GM19193 (cell line): ENCODE results near the gene DCK.

ENCODE experiments used
- POLR2A ChIP-seq: IDR thresholded peaks from 4 replicates; pipeline ENCODE4 v1.6.1; 2011; ENCODE audit not compliant: insufficient read depth, insufficient read length; ENCODE audit errors: extremely low read depth

Gene DCK

DNA sequence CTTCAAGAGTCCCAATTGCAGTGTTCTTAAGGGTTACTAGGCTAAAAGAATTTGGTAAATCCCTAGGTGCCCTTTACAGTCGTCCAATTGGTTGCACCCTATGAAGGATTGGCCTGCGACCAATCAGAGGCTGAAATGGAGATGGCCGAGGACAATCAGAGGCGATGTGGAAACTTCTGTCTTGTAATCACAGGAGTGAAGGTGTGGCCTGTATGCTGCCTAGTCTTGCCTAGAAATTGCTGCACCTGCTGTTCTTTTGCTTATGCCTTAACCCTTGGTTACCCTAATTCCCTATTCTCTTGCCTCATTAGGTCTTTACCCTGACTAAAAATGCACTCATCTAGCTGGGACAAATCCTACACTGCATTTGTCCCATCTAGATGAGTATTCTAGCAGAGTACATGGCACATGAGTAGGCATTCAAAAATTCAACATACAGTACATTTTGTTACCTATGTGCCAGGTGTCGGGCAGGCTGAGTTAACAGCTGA is 1.0 kb upstream of the DCK start:
- TF ChIP-seq POLR2A: no peak

DNA sequence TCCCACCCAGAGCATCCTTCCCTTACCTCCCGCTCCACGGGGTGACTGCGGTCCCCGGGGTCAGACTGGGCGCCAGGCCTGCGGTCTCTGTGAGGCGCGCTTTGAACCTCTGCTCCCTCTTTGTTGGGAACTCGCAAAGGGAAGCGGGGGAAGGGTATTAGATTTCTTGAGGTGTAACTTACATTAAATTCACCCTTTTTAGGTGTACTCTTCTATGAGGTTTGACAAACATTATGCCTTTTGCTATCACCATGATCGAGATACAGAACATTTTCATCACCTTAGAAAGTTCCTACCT is 569 bp downstream of the DCK start:
- TF ChIP-seq POLR2A: no peak

DNA sequence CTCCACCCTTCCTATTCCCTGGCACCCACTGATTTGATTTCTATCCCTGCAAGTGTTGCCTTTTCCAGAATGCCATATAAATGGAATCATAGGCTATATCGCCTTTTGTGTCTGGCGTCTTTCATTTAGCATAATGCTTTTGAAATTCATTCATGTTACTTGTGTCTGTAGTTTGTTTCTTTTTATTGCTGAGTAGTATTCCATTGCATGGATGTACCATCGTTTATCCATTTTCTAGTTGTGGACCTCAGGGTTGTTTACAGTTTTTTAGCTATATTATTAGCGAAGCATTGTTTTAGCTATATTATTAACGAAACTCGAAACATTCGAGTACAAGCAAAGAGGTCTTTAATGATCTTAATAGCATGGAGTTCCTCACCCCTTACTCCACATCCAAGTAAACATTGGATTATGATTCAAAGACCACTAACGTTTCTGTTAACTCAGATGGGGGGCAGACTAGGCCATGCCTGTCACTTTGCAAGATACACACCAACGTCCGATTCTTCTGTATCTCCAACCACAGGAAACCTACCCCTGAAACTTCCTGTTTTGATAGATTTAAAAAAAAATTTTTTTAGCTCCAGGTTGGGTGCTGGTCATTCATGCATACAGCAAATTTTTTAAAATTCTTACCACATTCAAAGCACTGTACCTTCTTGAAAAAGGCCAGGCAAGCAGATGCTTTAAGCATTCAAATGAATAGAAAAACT is 1.1 kb downstream of the DCK start:
- TF ChIP-seq POLR2A: no peak

DNA sequence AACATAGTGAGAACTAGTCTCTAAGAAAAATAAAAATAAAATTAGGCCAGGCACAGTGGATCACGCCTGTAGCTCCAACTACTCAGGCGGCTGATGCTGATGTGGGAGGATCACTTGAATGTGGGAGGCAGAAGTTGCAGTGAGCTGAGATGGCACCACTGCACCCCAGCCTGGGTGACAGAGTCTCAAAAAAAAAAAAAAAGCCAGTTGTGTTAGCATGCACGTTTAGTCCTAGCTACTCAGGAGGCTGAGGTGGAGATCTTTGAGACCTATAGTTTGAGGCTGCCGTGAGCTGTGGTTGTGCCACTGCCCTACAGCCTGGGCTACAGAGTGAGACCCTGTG is 2.5 kb downstream of the DCK start:
- TF ChIP-seq POLR2A: no peak

DNA sequence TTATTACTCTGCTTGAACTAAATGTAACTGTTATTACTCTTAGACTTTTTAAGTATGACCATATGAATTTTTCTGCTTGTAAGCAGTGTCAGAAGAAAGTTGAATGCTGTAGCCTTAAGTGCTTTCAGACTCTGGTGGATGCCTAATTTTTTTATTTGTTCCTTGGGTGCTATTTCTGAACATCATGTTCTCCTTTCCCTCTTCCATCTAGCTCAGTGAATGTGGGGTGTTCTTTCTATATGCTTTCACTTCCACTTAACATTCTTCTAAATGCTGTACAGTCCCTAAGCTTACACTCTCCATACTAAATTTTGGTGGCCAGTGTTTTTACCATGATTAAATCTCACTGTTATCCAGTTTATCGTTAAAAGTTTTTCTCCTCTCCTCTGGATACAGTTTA is 3.6 kb downstream of the DCK start:
- no peak for TF ChIP-seq POLR2A

DNA sequence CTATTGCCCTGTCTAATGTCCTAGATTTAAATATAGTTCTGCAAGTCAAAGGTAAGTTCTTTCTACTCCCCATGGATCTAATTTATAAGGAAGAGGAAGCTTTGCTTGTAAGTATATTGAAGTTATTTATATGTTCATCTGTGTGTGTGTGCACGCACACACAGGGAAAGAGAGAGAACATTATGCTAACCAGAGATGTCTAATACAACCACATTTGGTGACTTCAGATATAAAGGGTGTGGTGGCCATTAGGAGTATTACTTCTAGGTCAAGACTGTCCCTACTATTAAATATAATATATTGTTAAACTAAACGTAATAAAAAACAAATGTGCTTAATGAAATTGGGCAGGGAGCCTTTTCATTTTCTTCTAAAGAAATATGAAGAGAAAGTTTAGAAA is 4.1 kb downstream of the DCK start:
- no peak for TF ChIP-seq POLR2A

DNA sequence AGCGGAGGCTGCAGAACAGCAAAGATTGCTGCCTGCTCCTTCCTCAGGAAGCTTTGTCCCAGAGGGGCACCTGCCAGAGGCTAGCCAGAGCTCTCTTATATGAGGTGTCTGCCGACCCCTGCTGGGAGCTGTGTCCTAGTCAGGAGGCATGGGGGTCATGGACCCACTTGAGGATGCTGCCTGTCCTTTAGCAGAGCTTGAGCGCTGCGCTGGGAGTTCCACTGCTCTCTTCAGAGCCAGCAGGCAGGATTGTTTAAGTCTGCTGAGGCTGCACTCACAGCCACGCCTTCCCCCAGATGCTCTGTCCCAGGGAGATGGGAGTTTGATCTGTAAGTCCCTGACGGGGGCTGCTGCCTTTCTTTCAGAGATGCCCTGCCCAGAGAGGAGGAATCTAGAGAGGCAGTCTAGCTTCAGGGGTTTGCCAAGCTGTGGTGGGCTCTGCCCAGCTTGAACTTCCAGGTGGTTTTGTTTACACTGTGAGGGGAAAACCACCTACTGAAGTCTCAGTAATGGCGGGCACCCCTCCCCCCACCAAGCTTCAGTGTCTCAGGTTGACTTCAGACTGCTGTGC is 10.9 kb downstream of the DCK start:
- TF ChIP-seq POLR2A: no peak

DNA sequence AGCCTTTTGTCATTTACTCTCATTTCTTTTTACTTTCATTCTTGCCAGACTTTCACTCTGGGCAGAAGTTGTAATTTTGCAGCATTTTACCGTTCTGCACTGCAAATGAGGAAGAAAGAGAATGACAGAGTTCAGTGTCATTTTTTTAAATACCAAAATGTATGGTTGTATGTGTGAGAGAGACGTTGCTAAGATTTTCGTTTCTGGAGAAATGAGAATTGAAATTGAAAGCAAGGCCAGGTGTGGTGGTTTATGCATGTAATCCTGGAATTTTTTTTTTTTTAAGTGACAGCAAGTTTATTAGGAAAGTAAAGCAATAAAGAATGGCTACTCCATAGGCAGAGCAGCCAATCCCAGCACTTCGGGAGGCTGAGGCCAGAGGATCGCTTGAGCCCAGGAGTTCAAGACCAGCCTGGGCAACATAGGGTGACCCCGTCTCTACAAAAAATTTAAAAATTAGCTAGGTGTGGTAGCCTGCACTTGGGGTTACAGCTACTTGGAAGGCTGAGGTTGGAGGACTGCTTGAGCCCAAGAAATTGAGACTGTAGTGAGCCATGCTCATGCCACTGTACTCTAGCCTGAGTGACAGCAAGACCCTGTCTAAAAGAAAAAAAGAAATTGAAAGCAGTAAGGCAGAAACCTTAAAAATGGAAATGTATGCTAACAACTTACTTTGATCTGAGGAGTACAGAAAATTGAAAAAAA is 12.9 kb downstream of the DCK start:
- no peak for TF ChIP-seq POLR2A

DNA sequence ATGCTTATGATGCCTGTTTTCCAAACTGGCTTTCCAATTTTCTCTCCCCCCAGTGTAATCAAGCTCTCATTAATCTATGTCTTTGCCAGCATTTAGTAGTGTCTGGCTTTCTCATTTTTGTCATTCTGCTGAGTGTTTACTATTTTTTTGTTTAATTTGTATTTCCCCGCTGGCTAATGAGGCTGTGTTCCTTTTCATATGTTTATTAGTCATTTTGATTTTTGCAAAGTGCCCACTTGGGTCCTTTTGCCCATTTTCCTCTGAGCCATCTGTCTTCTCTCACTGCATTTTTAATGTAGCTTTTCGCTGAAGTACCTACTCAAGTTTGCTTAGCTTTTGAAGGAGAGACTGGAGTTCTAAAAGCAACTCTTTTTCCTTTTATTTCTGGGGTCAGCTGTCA is 14.7 kb downstream of the DCK start:
- TF ChIP-seq POLR2A: no peak

DNA sequence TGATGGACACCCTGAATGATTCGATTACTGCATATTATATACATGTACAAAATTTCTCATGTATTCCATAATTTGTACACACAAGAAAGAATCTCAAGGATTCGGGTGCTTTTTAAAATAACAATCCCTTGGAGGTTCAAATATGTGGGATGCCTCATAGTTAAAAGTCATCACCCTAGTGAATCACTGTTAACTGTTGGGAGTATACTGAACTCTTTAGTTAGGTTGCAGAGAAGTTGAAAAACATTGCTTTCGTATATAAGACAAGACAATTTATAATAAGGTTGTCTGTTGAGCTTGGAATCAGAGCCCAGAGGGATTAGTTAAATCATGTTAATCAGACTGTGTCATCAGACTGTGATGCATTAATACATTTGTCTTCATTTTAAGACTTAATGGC is 15.6 kb downstream of the DCK start:
- no peak for TF ChIP-seq POLR2A

DNA sequence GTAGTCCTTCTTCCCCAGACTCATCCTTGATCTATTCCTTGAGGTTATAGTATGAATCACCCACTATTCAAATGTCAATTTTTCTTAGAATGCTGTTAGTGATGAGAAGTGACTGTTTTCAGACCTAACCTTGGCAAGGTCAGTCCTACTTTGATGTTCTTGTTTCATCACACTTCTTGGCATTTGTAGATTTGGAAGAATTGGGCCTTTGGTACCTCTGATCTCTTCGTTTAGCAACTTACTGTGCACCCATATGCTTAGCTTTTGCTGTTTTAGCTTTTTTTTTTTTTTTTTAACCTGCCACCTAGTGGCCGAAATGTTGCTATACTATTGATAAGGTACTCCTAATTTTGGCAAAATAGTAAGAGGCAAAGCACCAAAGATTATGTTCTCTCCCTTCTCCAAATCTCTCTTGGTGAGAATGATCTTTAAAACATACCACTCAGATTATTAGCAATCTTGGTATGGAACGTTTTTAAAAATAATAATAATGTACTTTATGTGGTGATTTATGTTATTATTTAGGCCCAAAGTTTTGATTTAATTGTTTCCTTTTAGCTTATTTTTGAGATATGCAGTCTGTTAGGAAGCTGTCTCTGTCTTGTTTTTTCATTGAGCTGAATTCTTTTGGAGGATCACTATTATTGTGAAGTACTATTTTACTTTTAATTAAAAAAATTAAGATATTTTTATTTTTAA is 16.6 kb downstream of the DCK start:
- no peak for TF ChIP-seq POLR2A

DNA sequence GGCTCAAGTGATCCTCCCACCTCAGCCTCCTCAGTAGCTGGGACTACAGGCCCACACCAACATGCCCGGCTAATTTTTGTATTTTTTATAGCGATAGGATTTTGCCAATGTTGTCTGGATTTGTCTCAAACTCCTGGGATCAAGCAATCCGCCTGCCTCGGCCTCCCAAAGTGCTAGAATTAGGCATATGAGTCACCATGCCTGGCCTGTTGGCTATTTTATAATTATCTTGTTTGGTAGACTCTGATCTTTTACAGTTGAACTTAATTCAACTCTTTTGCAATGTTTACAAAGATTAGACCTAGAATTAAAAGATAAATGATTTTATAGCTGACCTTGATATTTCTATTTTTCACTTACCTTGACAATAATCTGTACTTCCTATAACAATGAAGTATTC is 18.0 kb downstream of the DCK start:
- TF ChIP-seq POLR2A: no peak

DNA sequence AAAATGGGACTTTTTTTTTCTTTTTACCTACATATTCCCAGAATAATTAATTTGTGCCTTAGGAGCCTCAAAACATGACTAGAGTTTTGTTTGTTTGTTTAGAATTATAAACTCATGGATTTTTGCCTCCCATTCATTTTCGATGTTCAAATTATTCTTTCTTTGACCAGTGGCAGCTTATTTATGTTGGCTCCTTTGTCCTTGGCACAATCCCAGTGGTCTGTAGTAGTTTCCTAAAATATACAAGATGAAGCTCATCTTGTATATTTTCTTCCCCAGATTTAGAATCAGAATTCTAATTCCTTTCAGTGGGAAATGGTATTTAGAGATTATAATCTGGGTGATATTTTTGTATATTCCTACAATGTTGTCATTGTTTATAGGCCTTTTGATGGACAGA is 27.2 kb downstream of the DCK start:
- TF ChIP-seq POLR2A: no peak

DNA sequence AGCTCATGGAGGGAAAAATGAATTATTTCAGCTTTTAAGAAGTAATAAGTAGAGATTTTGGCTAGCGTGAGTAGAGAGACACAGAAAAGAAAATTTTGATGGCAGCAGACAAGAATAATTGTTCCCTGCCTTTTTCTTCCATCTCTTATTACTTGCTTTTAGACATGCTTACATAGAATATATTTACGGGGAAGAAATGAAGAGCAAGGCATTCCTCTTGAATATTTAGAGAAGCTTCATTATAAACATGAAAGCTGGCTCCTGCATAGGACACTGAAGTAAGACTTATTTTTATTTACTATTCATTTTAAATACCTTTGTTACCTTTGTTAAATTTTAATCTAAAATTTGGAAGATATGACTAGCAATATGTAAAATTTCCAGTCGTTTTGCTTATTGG is 32.2 kb downstream of the DCK start:
- TF ChIP-seq POLR2A: no peak

DNA sequence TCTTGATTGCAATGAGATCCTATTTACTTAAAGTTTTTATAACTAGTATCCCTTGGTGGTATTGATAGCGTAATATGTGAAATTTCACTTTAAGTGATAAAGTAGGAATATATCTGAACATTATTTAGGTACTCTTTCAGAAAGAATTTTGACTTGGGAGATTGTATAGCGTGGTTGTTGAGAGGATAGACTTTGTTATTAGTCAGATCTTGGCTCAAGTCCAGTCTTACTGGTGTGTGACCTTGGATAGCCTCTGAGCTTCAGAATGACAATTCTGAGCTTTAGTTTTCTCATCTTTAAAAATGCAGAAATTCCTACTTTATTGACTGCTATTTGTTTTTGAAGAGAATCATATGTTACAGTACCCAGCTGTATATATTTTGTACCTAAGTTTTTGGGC is 32.6 kb downstream of the DCK start:
- TF ChIP-seq POLR2A: no peak

DNA sequence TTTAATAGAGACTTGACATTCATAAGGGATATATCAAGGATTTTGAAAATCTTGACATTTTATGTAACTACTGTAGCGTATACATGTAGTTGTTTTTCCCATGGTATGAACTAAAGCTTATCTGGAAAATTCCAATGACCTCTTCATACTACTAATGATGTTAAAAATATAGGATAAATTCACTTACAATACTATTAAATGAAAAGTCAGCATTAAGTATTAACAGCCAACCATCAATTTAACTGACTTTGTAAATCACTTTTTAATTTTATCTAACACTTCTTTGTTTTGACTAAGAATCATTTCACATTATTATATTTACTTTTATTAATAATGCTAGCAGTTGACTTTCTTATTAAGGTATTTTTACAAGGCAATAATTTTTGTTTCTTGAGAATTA is 34.2 kb downstream of the DCK start:
- TF ChIP-seq POLR2A: no peak
